Measurements from ENCODE around the gene NDST3.

GRCh38 chr4:118280501-118281218, 246.4 kb downstream of the NDST3 start:
- peak in 5 of 7 experiments; percentile 5 to 46 (median 32) for TF ChIP-seq CTCF (IDR thresholded peaks at IDR 0.05)
- peak in 1 of 3 donors; percentile 67 for TF ChIP-seq POLR2AphosphoS5 (IDR thresholded peaks at IDR 0.05)
- no peak for TF ChIP-seq POLR2A (IDR thresholded peaks at IDR 0.05)
